Kidney (tissue), 14 donors: ENCODE measurements around the gene FNDC11. TPM values are rescaled to one million over a fixed set of nuclear protein-coding genes. Genes with fewer than 3 reads are reported as not detected.

Experiments used
- DNase-seq, 5 donors: peaks; one replicate each; pipeline ENCODE4 v3.0.0-alpha.2; 2013 to 2020
- FAIRE-seq: peaks from 2 replicates; lab custom pipeline; 2012; peaks lifted over from hg19 to GRCh38; lab: Jason Lieb, UNC
- H3K27ac ChIP-seq, 2 donors: one replicate each; pipeline ENCODE4 v1.7.0; 2013; ENCODE audit warnings: low read depth in 2 of 2, low read length in 2 of 2, inconsistent platforms in 1 of 2
- H3K27me3 ChIP-seq: one replicate; pipeline ENCODE4 v1.7.1; 2013; ENCODE audit warnings: low read length, inconsistent platforms; ENCODE audit not compliant: control insufficient read depth, insufficient read depth
- H3K36me3 ChIP-seq, 3 donors: one replicate each; pipeline versions ENCODE4 v1.7.0 to v1.7.1; 2013; ENCODE audit warnings: low read length in 3 of 3, control low read depth in 1 of 3, inconsistent platforms in 1 of 3; ENCODE audit not compliant: insufficient read depth in 3 of 3, control insufficient read depth in 2 of 3
- H3K4me1 ChIP-seq, 3 donors: one replicate each; pipeline versions ENCODE4 v1.7.0 to v1.7.1; 2013; ENCODE audit warnings: low read length in 3 of 3, inconsistent platforms in 1 of 3, low read depth in 1 of 3; ENCODE audit not compliant: control insufficient read depth in 2 of 3, insufficient read depth in 2 of 3
- H3K4me3 ChIP-seq, 3 donors: one replicate each; pipeline versions ENCODE4 v1.7.0 to v1.8.1; 2013; ENCODE audit warnings: low read length in 3 of 3, control low read depth in 1 of 3, inconsistent platforms in 1 of 3
- H3K9ac ChIP-seq, 3 donors: one replicate each; pipeline versions ENCODE4 v1.7.0 to v1.7.1; 2013; ENCODE audit warnings: low read length in 3 of 3, control low read depth in 1 of 3, inconsistent platforms in 1 of 3
- H3K9me3 ChIP-seq, 3 donors: one replicate each; pipeline versions ENCODE4 v1.7.0 to v1.7.1; 2013; ENCODE audit warnings: low read length in 3 of 3, control low read depth in 1 of 3, inconsistent platforms in 1 of 3; ENCODE audit not compliant: control insufficient read depth in 2 of 3, insufficient read depth in 1 of 3
- CTCF ChIP-seq: IDR thresholded peaks from 3 replicates; pipeline ENCODE4 v1.5.1; 2012; ENCODE audit warnings: mild to moderate bottlenecking, moderate library complexity, borderline replicate concordance; ENCODE audit not compliant: insufficient read depth; ENCODE audit errors: extremely low read depth
- intact Hi-C: fragments of 100-400 bp; cut with DNase I; formaldehyde crosslinking; loops from one replicate; pipeline ENCODE4 v1.11.1; 2022
- polyA plus RNA-seq: library from polyadenylated mRNA; stranded (reverse); fragments of 350-450 nt; fragmentation: Illumina TruSeq; extraction: RNeasy Lipid Tissue Mini Kit (QIAGEN cat#74804); gene quantifications from one replicate; pipeline ENCODE4 v1.2.3, GENCODE V29; 2014; ENCODE audit warnings: low read depth, low replicate concordance; ENCODE audit not compliant: insufficient read depth
- total RNA-seq: library from RNA; stranded (reverse); fragmentation: NEBNext Ultra II Directional; extraction: Animal tissue kit (Norgen Biotek cat#: 25700); gene quantifications from one replicate; pipeline ENCODE4 v1.2.1, GENCODE V29; 2021
- donor health status: control.
- donor health status: control.
- donor health status: control.
- donor health status: control.
- donor health status: control.
- donor health status: DM: yes; HTN: yes; CAD: no.
- donor health status: Normal renal cell carcinoma (clear cell type).

Gene FNDC11
- total and polyA plus RNA-seq, 2 donors from 2014 or later = 0.47 to 1.6 TPM

DNA sequence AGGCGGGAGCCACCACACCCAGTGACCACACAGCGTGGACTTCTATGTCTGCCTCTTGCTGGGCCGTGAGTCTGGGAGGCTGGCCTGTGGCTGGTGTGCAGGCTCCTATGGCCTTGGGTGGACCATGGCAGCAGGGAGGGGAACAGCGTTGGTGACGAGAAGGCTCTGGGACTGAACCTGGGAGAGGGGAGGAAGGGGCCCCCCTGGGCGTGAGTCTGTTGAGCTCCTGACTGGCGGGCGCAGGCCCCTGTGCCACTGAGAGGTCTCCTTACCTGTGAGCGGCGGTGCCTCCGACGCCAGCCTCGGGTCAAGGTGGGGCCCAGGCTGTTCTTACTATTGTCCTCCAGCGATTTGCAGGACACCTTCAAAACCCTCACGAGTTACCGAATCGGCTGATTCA lies 32.8 kb downstream of the FNDC11 start:
- DNase-seq = peak in 1 of 5 donors; percentile 73
- no peak for FAIRE-seq
- intact Hi-C loops = no loop called here
- no peak overlapping the region for H3K4me3 ChIP-seq
- H3K9ac ChIP-seq = no peak overlapping the region
- no peaks in the 10 kb centered on the region for H3K27me3 ChIP-seq
- H3K36me3 ChIP-seq = peaks cover 0 to 16% (median 5%) of the 10 kb centered on the region in 3 donors
- no peak for TF ChIP-seq CTCF
- H3K4me1 ChIP-seq = no peaks in the 10 kb centered on the region
- no peaks in the 10 kb centered on the region for H3K9me3 ChIP-seq
- H3K27ac ChIP-seq = no peak overlapping the region

- Histone ChIP-seq H3K4me3 (no peak overlapping the region), H3K36me3 (peaks cover 0 to 16% (median 5%) of the 10 kb centered on the region in 3 donors), H3K4me1 (no peaks in the 10 kb centered on the region), H3K27me3 (no peaks in the 10 kb centered on the region), H3K27ac (no peak overlapping the region), H3K9me3 (no peaks in the 10 kb centered on the region), H3K9ac (no peak overlapping the region)
- no peak for TF ChIP-seq CTCF
- DNase-seq = peak in 1 of 5 donors; percentile 31
- no peak for FAIRE-seq
- intact Hi-C loops = no loop called here
Observed at GRCh38 chr20:63587256-63587655, 33.3 kb downstream of the FNDC11 start.

GRCh38 chr20:63587776-63588591 lies 34.0 kb downstream of the FNDC11 start:
- Histone ChIP-seq H3K4me1 (no peaks in the 10 kb centered on the region), H3K27me3 (no peaks in the 10 kb centered on the region), H3K9ac (no peak overlapping the region), H3K27ac (no peak overlapping the region), H3K36me3 (peaks cover 0 to 18% (median 5%) of the 10 kb centered on the region in 3 donors), H3K9me3 (no peaks in the 10 kb centered on the region), H3K4me3 (no peak overlapping the region)
- DNase-seq (peak in 1 of 5 donors; percentile 70), FAIRE-seq (no peak)
- no peak for TF ChIP-seq CTCF
- intact Hi-C loops = no loop called here
